H1 (cell line): Measurements from ENCODE around the gene CDC42EP4. TPM values are rescaled to one million over a fixed set of nuclear protein-coding genes. Genes with fewer than 3 reads are reported as not detected.

Experiments
- CTCF ChIA-PET: fragments of 300-600 bp; sonication (Branson Sonifier 250); formaldehyde crosslinking; loops from one replicate; lab custom pipeline; 2021; ENCODE audit not compliant: partially characterized antibody; lab: Charles Lee
- POLR2A ChIA-PET: fragments of 300-600 bp; sonication (Branson Sonifier 250); formaldehyde crosslinking; loops from one replicate; lab custom pipeline; 2021; ENCODE audit warnings: inconsistent platforms; ENCODE audit not compliant: partially characterized antibody; lab: Charles Lee
- DNase-seq, 2 experiments: peaks; one replicate each; pipeline versions ENCODE4 v3.0.0 to v3.0.0-alpha.2; 2010 to 2022; ENCODE audit warnings: low spot score in 2 of 2, low read depth in 1 of 2, mixed read lengths in 1 of 2
- FAIRE-seq: peaks from 2 replicates; lab custom pipeline; 2011; peaks lifted over from hg19 to GRCh38; lab: Jason Lieb, UNC
- H2AFZ ChIP-seq: 2 replicates; pipeline ENCODE4 v1.8.1; 2012; ENCODE audit warnings: low read length, inconsistent platforms
- H2AK5ac ChIP-seq: 2 replicates; pipeline ENCODE4 v1.6.1; 2013; ENCODE audit warnings: low read depth, low read length
- H2BK120ac ChIP-seq: replicated peaks from 2 replicates; pipeline ENCODE3; 2013; ENCODE audit warnings: low read depth, low read length, inconsistent platforms
- H2BK12ac ChIP-seq: 2 replicates; pipeline ENCODE4 v1.6.1; 2013; ENCODE audit warnings: low read depth, low read length
- H2BK15ac ChIP-seq: 2 replicates; pipeline ENCODE4 v1.6.1; 2013; ENCODE audit warnings: low read length
- H2BK20ac ChIP-seq: 2 replicates; pipeline ENCODE4 v1.6.1; 2013; ENCODE audit warnings: low read length
- H2BK5ac ChIP-seq: 2 replicates; pipeline ENCODE4 v1.6.1; 2013; ENCODE audit warnings: low read depth, low read length
- H3K14ac ChIP-seq: 2 replicates; pipeline ENCODE4 v1.6.1; 2013; ENCODE audit warnings: inconsistent platforms; ENCODE audit not compliant: insufficient read length
- H3K18ac ChIP-seq: 2 replicates; pipeline ENCODE4 v1.6.1; 2013; ENCODE audit warnings: low read length; ENCODE audit errors: extremely low read depth
- H3K23ac ChIP-seq: 2 replicates; pipeline ENCODE4 v1.6.1; 2013; ENCODE audit warnings: inconsistent platforms; ENCODE audit not compliant: insufficient read length
- H3K23me2 ChIP-seq: 2 replicates; pipeline ENCODE4 v1.6.1; 2013; ENCODE audit warnings: low read depth, low read length
- H3K27ac ChIP-seq: 2 replicates; pipeline ENCODE4 v1.6.1; 2011; ENCODE audit warnings: low read depth, low read length, inconsistent platforms
- H3K27me3 ChIP-seq, 4 experiments: replicated peaks in 1 of 4; 1 replicate in 1 of 4; 2 replicates in 3 of 4; pipeline versions ENCODE4 v1.6.1 to v1.8.1; 2011 to 2013; ENCODE audit warnings: low read length in 3 of 4, mild to moderate bottlenecking in 3 of 4, inconsistent platforms in 2 of 4, mixed read lengths in 2 of 4, moderate library complexity in 1 of 4; ENCODE audit not compliant: control insufficient read depth in 3 of 4, insufficient read depth in 3 of 4; ENCODE audit errors: extremely low read depth in 1 of 4
- H3K36me3 ChIP-seq, 4 experiments: 2 replicates each; pipeline versions ENCODE4 v1.6.1 to v1.8.1; 2011 to 2013; ENCODE audit warnings: mild to moderate bottlenecking in 4 of 4, low read length in 3 of 4, moderate library complexity in 2 of 4, control low read depth in 1 of 4, inconsistent platforms in 1 of 4; ENCODE audit not compliant: insufficient read depth in 4 of 4, control insufficient read depth in 2 of 4
- H3K4ac ChIP-seq: replicated peaks from 2 replicates; pipeline ENCODE3; 2013; ENCODE audit warnings: low read length, low read depth, mixed read lengths, inconsistent platforms; ENCODE audit not compliant: insufficient read length
- H3K4me1 ChIP-seq, 4 experiments: replicated peaks in 1 of 4; 1 replicate in 1 of 4; 2 replicates in 3 of 4; pipeline versions ENCODE4 v1.6.1 to v1.8.1; 2011 to 2013; ENCODE audit warnings: low read length in 3 of 4, inconsistent platforms in 2 of 4, mixed read lengths in 1 of 4; ENCODE audit not compliant: insufficient read depth in 4 of 4, control insufficient read depth in 3 of 4
- H3K4me2 ChIP-seq, 2 experiments: 2 replicates each; pipeline versions ENCODE4 v1.6.1 to v1.8.1; 2011 to 2013; ENCODE audit warnings: low read depth in 2 of 2, low read length in 2 of 2, control low read depth in 1 of 2, inconsistent platforms in 1 of 2, mild to moderate bottlenecking in 1 of 2; ENCODE audit not compliant: insufficient read depth in 1 of 2
- H3K4me3 ChIP-seq, 4 experiments: fragments of 200-600, 300-600 bp in 1 of 4; sonication (generic), shearing (Covaris generic), sonication (Bioruptor Twin) in 1 of 4; 2 replicates each; pipeline versions ENCODE4 v1.5.1 to v1.8.1; 2011 to 2016; ENCODE audit warnings: low read length in 4 of 4, low read depth in 3 of 4, control low read depth in 2 of 4, inconsistent platforms in 2 of 4, mild to moderate bottlenecking in 2 of 4, mixed read lengths in 1 of 4, moderate library complexity in 1 of 4; ENCODE audit not compliant: insufficient read depth in 2 of 4; ENCODE audit errors: extremely low read depth in 1 of 4
- H3K56ac ChIP-seq: replicated peaks from 2 replicates; pipeline ENCODE3; 2013; ENCODE audit warnings: low read depth, mild to moderate bottlenecking, mixed read lengths, low read length, inconsistent platforms; ENCODE audit not compliant: insufficient read length
- H3K79me1 ChIP-seq: 2 replicates; pipeline ENCODE4 v1.6.1; 2013; ENCODE audit warnings: low read depth, low read length, control low read depth
- H3K79me2 ChIP-seq, 2 experiments: 2 replicates each; pipeline versions ENCODE4 v1.6.1 to v1.8.1; 2012 to 2013; ENCODE audit warnings: low read length in 2 of 2, mild to moderate bottlenecking in 2 of 2, inconsistent platforms in 1 of 2; ENCODE audit not compliant: insufficient read depth in 2 of 2, control insufficient read depth in 1 of 2
- H3K9ac ChIP-seq, 4 experiments: replicated peaks in 1 of 4; 1 replicate in 1 of 4; 2 replicates in 3 of 4; pipeline versions ENCODE4 v1.6.1 to v1.8.1; 2011 to 2013; ENCODE audit warnings: low read depth in 3 of 4, low read length in 3 of 4, control low read depth in 2 of 4, mild to moderate bottlenecking in 2 of 4, moderate library complexity in 2 of 4, inconsistent platforms in 1 of 4; ENCODE audit errors: extremely low read depth in 1 of 4
- H3K9me3 ChIP-seq, 2 experiments: 2 replicates each; pipeline versions ENCODE4 v1.6.1 to v1.8.1; 2012 to 2013; ENCODE audit warnings: mild to moderate bottlenecking in 2 of 2, moderate library complexity in 2 of 2, control low read depth in 1 of 2, inconsistent platforms in 1 of 2, low read depth in 1 of 2, low read length in 1 of 2, mixed read lengths in 1 of 2; ENCODE audit not compliant: insufficient read depth in 2 of 2
- H4K20me1 ChIP-seq, 2 experiments: replicated peaks in 1 of 2; 2 replicates each; pipeline versions ENCODE3 to v1.8.1; 2011 to 2013; ENCODE audit warnings: inconsistent platforms in 2 of 2, low read length in 2 of 2, mild to moderate bottlenecking in 1 of 2; ENCODE audit not compliant: insufficient read depth in 2 of 2, control insufficient read depth in 1 of 2
- H4K5ac ChIP-seq: 2 replicates; pipeline ENCODE4 v1.6.1; 2013; ENCODE audit warnings: low read length, low read depth, mixed read lengths, inconsistent platforms; ENCODE audit not compliant: insufficient read length
- H4K8ac ChIP-seq: 2 replicates; pipeline ENCODE4 v1.8.0; 2013; ENCODE audit warnings: mild to moderate bottlenecking, moderate library complexity, low read length, inconsistent platforms; ENCODE audit not compliant: insufficient read depth; ENCODE audit errors: extremely low read depth
- H4K91ac ChIP-seq: replicated peaks from 2 replicates; pipeline ENCODE3; 2013; ENCODE audit warnings: low read length, mixed read lengths, inconsistent platforms; ENCODE audit not compliant: insufficient read length
- CBX5 ChIP-seq: fragments of 300-800, 300-1000 bp; sonication (generic); IDR thresholded peaks from 2 replicates; pipeline ENCODE4 v1.7.1; 2016; ENCODE audit warnings: antibody characterized with exemption, low read length, low read depth
- CREB1 ChIP-seq: IDR thresholded peaks from 2 replicates; pipeline ENCODE4 v1.6.1; 2012; ENCODE audit warnings: inconsistent platforms
- CTBP2 ChIP-seq: IDR thresholded peaks from 2 replicates; pipeline ENCODE4 v1.7.0; 2011; ENCODE audit warnings: borderline replicate concordance, mild to moderate bottlenecking, moderate library complexity, mixed read lengths, low read length; ENCODE audit not compliant: insufficient read depth, insufficient read length
- EZH2 ChIP-seq: fragments of 200-600 bp; sonication (generic); IDR thresholded peaks from 2 replicates; pipeline ENCODE4 v1.7.1; 2012; ENCODE audit warnings: low read depth, mild to moderate bottlenecking, moderate library complexity, low read length, inconsistent platforms; ENCODE audit not compliant: severe bottlenecking
- FOSL1 ChIP-seq: IDR thresholded peaks from 2 replicates; pipeline ENCODE4 v1.6.1; 2011; ENCODE audit warnings: mild to moderate bottlenecking, low read depth, low read length, moderate library complexity; ENCODE audit not compliant: insufficient read depth
- HDAC2 ChIP-seq, 2 experiments: fragments of 300-600 bp in 1 of 2; sonication (generic) in 1 of 2; IDR thresholded peaks; 2 replicates each; pipeline ENCODE4 v1.6.1; 2011 to 2012; ENCODE audit warnings: low read depth in 2 of 2, low read length in 2 of 2, mild to moderate bottlenecking in 2 of 2, moderate library complexity in 2 of 2, borderline replicate concordance in 1 of 2, inconsistent platforms in 1 of 2
- KDM4A ChIP-seq: IDR thresholded peaks from one replicate; pipeline ENCODE4 v1.7.1; 2012; ENCODE audit warnings: low read depth, mild to moderate bottlenecking, moderate library complexity, low read length, inconsistent platforms; ENCODE audit not compliant: severe bottlenecking
- POU5F1 ChIP-seq: IDR thresholded peaks from 2 replicates; pipeline ENCODE4 v1.6.1; 2011; ENCODE audit warnings: low read depth, mild to moderate bottlenecking, low read length, moderate library complexity
- SAP30 ChIP-seq: fragments of 300-600 bp; sonication (generic); IDR thresholded peaks from 2 replicates; pipeline ENCODE4 v1.7.1; 2012; ENCODE audit warnings: low read length, moderate library complexity, mild to moderate bottlenecking, inconsistent platforms; ENCODE audit not compliant: insufficient read depth, insufficient replicate concordance
- TAF7 ChIP-seq: optimal IDR thresholded peaks from 2 replicates; pipeline ENCODE3; 2011; ENCODE audit warnings: low read depth, mild to moderate bottlenecking, inconsistent platforms, low read length, moderate library complexity, borderline replicate concordance
- WGBS, 2 experiments: shearing (Covaris generic) in 1 of 2; methylation state at CpG; one replicate each; pipeline versions ENCODE4 v1.1.6 to v1.1.7; 2013 to 2015; ENCODE audit warnings: low lambda C conversion rate in 2 of 2, mixed read lengths in 2 of 2, inconsistent platforms in 1 of 2, low coverage in 1 of 2, missing lambda C conversion rate in 1 of 2; ENCODE audit not compliant: insufficient replicate concordance in 2 of 2, insufficient coverage in 1 of 2, insufficient read length in 1 of 2; ENCODE audit errors: extremely low coverage in 1 of 2, missing lambda C conversion rate in 1 of 2; 5-methylcytosine and 5-hydroxymethylcytosine counted together
- polyA plus RNA-seq, 7 experiments: library from polyadenylated mRNA; depleted of rRNA in 3 of 7; stranded (reverse) in 5 of 7; unstranded in 2 of 7; fragments of >200 nt in 5 of 7; fragments of 200-250 nt in 2 of 7; gene quantifications; 1 replicate in 5 of 7; 2 replicates in 1 of 7; 4 replicates in 1 of 7; pipeline versions ENCODE4 v1.2.1 to v1.2.3, GENCODE V29; 2011 to 2013; ENCODE audit warnings: missing spikeins in 2 of 7, mixed read lengths in 2 of 7
- total RNA-seq: library from RNA; stranded (reverse); fragmentation: NEBNext Ultra II Directional; extraction: Animal tissue kit (Norgen Biotek cat#: 25700); gene quantifications from 2 replicates; pipeline ENCODE4 v1.2.1, GENCODE V29; 2021
- TF ChIP-seq, protein P1 (sequence below): IDR thresholded peaks from 2 replicates; pipeline ENCODE4 v1.6.1; 2012; ENCODE audit warnings: low read length, inconsistent platforms

Gene CDC42EP4
- total and polyA plus RNA-seq, 2 of the 8 experiments (the other 6 are each of a cell fraction or from before 2014, with no cell fraction given), result 8.8 to 12.6 TPM

DNA sequence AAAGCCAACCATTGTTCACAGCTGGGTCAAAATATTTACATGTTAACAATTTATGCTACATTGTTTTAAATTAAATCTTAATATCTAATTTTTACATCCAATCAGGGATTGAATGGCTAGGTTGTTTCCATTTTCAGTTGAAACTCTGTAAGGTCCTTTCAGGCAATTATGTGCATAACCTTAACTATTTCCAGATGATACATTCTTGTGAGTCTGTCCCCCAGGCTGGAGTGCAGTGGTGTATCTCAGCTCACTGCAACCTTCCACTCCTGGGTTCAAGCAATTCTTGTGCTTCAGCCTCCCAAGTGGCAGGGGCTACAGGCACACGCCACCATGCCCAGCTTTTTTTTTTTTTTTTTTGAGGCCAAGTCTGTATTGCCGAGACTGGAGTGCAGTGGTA lies 10.4 kb downstream of the CDC42EP4 start:
- no peak overlapping the region for H3K4ac ChIP-seq
- no peak overlapping the region for H3K23ac ChIP-seq
- no peaks in the 10 kb centered on the region for H3K27me3 ChIP-seq
- no peaks in the 10 kb centered on the region; the same call in 1 of the 2 replicates for H3K79me1 ChIP-seq
- no peak for FAIRE-seq
- H3K79me2 ChIP-seq, result peaks cover 0 to 19% of the 10 kb centered on the region in 2 experiments; a peak in 1 of 4 replicates
- no peak overlapping the region for H3K4me3 ChIP-seq
- no peak overlapping the region for H4K8ac ChIP-seq
- no peak overlapping the region for H4K5ac ChIP-seq
- H3K4me1 ChIP-seq, result peaks cover 8 to 14% (median 12%) of the 10 kb centered on the region in 4 experiments
- H2BK120ac ChIP-seq, result no peak overlapping the region
- no peak overlapping the region for H3K14ac ChIP-seq
- no peak overlapping the region for H3K27ac ChIP-seq
- H4K91ac ChIP-seq, result no peak overlapping the region
- no peak overlapping the region for H3K9ac ChIP-seq
- DNase-seq, result no peak
- ChIA-PET CTCF (interaction anchor here (0.6 to 6.1 kb wide), 7 partner anchors 8 to 294 kb away, joined by 3 to 39 read pairs (median 3); partner anchors contain the start of genes CDC42EP4 and CPSF4L), POLR2A (interaction anchor here (1.7 kb wide), 1 partner anchor 10 kb away, joined by 5 read pairs; no protein-coding TSS in a partner anchor)
- no peak overlapping the region for H2BK5ac ChIP-seq
- H2AFZ ChIP-seq, result no peak overlapping the region
- H3K18ac ChIP-seq, result no peak overlapping the region
- H3K9me3 ChIP-seq, result no peaks in the 10 kb centered on the region
- no peak overlapping the region for H2BK15ac ChIP-seq
- H2BK20ac ChIP-seq, result no peak overlapping the region
- no peak overlapping the region for H3K56ac ChIP-seq
- no peaks in the 10 kb centered on the region for H3K23me2 ChIP-seq
- no peak overlapping the region for H2AK5ac ChIP-seq
- no peaks in the 10 kb centered on the region for H3K36me3 ChIP-seq
- H3K4me2 ChIP-seq, result no peak overlapping the region
- no peaks in the 10 kb centered on the region for H4K20me1 ChIP-seq
- H2BK12ac ChIP-seq, result no peak overlapping the region
- 82% methylated on average over 2 of the region's 2 CpGs; no CpG with 5 or more reads in 1 of the 2 experiments for WGBS, 2 experiments
- TF ChIP-seq, protein P1, sequence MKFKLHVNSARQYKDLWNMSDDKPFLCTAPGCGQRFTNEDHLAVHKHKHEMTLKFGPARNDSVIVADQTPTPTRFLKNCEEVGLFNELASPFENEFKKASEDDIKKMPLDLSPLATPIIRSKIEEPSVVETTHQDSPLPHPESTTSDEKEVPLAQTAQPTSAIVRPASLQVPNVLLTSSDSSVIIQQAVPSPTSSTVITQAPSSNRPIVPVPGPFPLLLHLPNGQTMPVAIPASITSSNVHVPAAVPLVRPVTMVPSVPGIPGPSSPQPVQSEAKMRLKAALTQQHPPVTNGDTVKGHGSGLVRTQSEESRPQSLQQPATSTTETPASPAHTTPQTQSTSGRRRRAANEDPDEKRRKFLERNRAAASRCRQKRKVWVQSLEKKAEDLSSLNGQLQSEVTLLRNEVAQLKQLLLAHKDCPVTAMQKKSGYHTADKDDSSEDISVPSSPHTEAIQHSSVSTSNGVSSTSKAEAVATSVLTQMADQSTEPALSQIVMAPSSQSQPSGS, result no peak
- TF ChIP-seq EZH2, result no peak
- no peak for TF ChIP-seq CREB1
- TF ChIP-seq TAF7, result no peak
- no peak for TF ChIP-seq CBX5
- TF ChIP-seq KDM4A, result no peak
- no peak for TF ChIP-seq HDAC2 (IDR thresholded peaks at IDR 0.05; ENCODE audit: borderline replicate concordance in 1 of 2, low read depth in 2 of 2, low read length in 2 of 2)
- no peak for TF ChIP-seq CTBP2
- no peak for TF ChIP-seq FOSL1
- no peak for TF ChIP-seq SAP30
- no peak for TF ChIP-seq POU5F1
